SU-DHL-6 (cell line): ENCODE data around the gene CUX1.
A peak's percentile ranks its signal among the peaks of the same experiment; 100 is the strongest.

ENCODE experiments used
- H2AFZ ChIP-seq: fragments of 200-600 bp; sonication (generic); 2 replicates; pipeline ENCODE4 v1.6.1; 2014; ENCODE audit warnings: low read depth, mild to moderate bottlenecking, moderate library complexity, mixed read lengths, antibody characterized with exemption, low read length; ENCODE audit not compliant: severe bottlenecking
- H3F3A ChIP-seq: fragments of 200-600 bp; shearing (Covaris generic); 2 replicates; pipeline ENCODE4 v1.6.0; 2016; ENCODE audit warnings: antibody characterized with exemption, mild to moderate bottlenecking; ENCODE audit not compliant: insufficient read depth
- H3K27ac ChIP-seq: fragments of 200-600 bp; sonication (generic); 2 replicates; pipeline ENCODE4 v1.5.1; 2016; ENCODE audit warnings: low read depth, mild to moderate bottlenecking, low read length, moderate library complexity, mixed read lengths
- H3K27me3 ChIP-seq: fragments of 200-600 bp; sonication (generic), shearing (Covaris generic); 2 replicates; pipeline ENCODE4 v1.6.0; 2014; ENCODE audit warnings: mild to moderate bottlenecking, low read length
- H3K36me3 ChIP-seq: fragments of 200-600 bp; sonication (generic); 2 replicates; pipeline ENCODE4 v1.6.1; 2014; ENCODE audit warnings: mild to moderate bottlenecking, low read length, mixed read lengths
- H3K4me2 ChIP-seq: fragments of 300-600, 200-600 bp; shearing (Covaris generic), sonication (generic); 2 replicates; pipeline ENCODE4 v1.6.0; 2014; ENCODE audit warnings: low read length, low read depth, mild to moderate bottlenecking; ENCODE audit not compliant: poor library complexity, severe bottlenecking
- H3K4me3 ChIP-seq: fragments of 200-600 bp; sonication (generic); 2 replicates; pipeline ENCODE4 v1.5.1; 2014; ENCODE audit warnings: antibody characterized with exemption, low read length, mild to moderate bottlenecking, mixed read lengths; ENCODE audit not compliant: insufficient read depth, poor library complexity, severe bottlenecking
- H3K79me2 ChIP-seq: fragments of 200-600 bp; sonication (generic); 2 replicates; pipeline ENCODE4 v1.6.1; 2014; ENCODE audit warnings: mild to moderate bottlenecking, low read length, moderate library complexity; ENCODE audit not compliant: insufficient read depth
- H3K9ac ChIP-seq: fragments of 200-600 bp; sonication (generic); 2 replicates; pipeline ENCODE4 v1.7.0; 2014; ENCODE audit warnings: mild to moderate bottlenecking, low read length
- H3K9me2 ChIP-seq: fragments of 200-600 bp; sonication (generic); replicated peaks from 2 replicates; pipeline ENCODE4 v1.6.1; 2014; ENCODE audit warnings: low read length; ENCODE audit not compliant: insufficient read depth
- H3K9me3 ChIP-seq: fragments of 200-600 bp; sonication (generic); 2 replicates; pipeline ENCODE4 v1.6.1; 2014; ENCODE audit warnings: low read length, mixed read lengths; ENCODE audit not compliant: insufficient read depth
- H4K20me1 ChIP-seq: fragments of 200-600 bp; sonication (generic); 2 replicates; pipeline ENCODE4 v1.6.1; 2014; ENCODE audit warnings: low read depth, mild to moderate bottlenecking, antibody characterized with exemption, low read length, moderate library complexity, mixed read lengths
- CTCF ChIP-seq: fragments of 200-600 bp; sonication (generic); IDR thresholded peaks from one replicate; pipeline ENCODE4 v1.5.1; 2017; ENCODE audit warnings: antibody characterized with exemption, mild to moderate bottlenecking, low read length, moderate library complexity; ENCODE audit not compliant: insufficient read depth, poor library complexity, severe bottlenecking
- EZH2phosphoT487 ChIP-seq: fragments of 200-600 bp; sonication (generic), shearing (Covaris generic); conservative IDR thresholded peaks from 2 replicates; pipeline ENCODE4 v1.6.1; 2018; ENCODE audit warnings: mild to moderate bottlenecking, antibody characterized with exemption, low read length, moderate library complexity, mixed read lengths

CUX1 gene

GRCh38 chr7:102287111-102287980 lies 469.9 kb downstream of the CUX1 start:
- Histone ChIP-seq H2AFZ (no peak overlapping the region), H3K79me2 (peaks cover 43% of the 10 kb centered on the region)
- no peak for TF ChIP-seq CTCF
- TF ChIP-seq EZH2phosphoT487 = no peak

GRCh38 chr7:102287981-102288278 lies 470.5 kb downstream of the CUX1 start:
- H3F3A ChIP-seq = peaks cover 58% of the 10 kb centered on the region
- H3K27me3 ChIP-seq = no peaks in the 10 kb centered on the region
- H3K27ac ChIP-seq = peak overlapping the region; percentile 93
- H3K79me2 ChIP-seq = peaks cover 48% of the 10 kb centered on the region
- peak overlapping the region; percentile 71 for H3K4me3 ChIP-seq
- peak overlapping the region; percentile 80 for H3K9ac ChIP-seq
- H3K4me2 ChIP-seq = peak overlapping the region; percentile 88
- H3K9me2 ChIP-seq = no peaks in the 10 kb centered on the region
- H4K20me1 ChIP-seq = no peaks in the 10 kb centered on the region
- TF ChIP-seq CTCF (no peak), EZH2phosphoT487 (no peak)
- no peak overlapping the region for H2AFZ ChIP-seq
- H3K36me3 ChIP-seq = no peaks in the 10 kb centered on the region
- H3K9me3 ChIP-seq = no peaks in the 10 kb centered on the region

More at GRCh38 chr7:102287111-102287980, 469.9 kb downstream of the CUX1 start:
- Histone ChIP-seq H3K27me3 (no peaks in the 10 kb centered on the region), H3K4me2 (peak overlapping the region; percentile 88), H3K9ac (peak overlapping the region; percentile 80), H3K9me2 (no peaks in the 10 kb centered on the region), H3K9me3 (no peaks in the 10 kb centered on the region), H3K27ac (peak overlapping the region; percentile 93), H3K4me3 (peak overlapping the region; percentile 71), H3K36me3 (no peaks in the 10 kb centered on the region), H4K20me1 (no peaks in the 10 kb centered on the region), H3F3A (peaks cover 53% of the 10 kb centered on the region)

- H3K4me2 ChIP-seq = peak overlapping the region; percentile 88
- H3K9me2 ChIP-seq = no peaks in the 10 kb centered on the region
- H3K9ac ChIP-seq = peak overlapping the region; percentile 80
- H3K27me3 ChIP-seq = no peaks in the 10 kb centered on the region
- no peak for TF ChIP-seq EZH2phosphoT487
- TF ChIP-seq CTCF = peak; percentile 70
- peak overlapping the region; percentile 71 for H3K4me3 ChIP-seq
- no peaks in the 10 kb centered on the region for H4K20me1 ChIP-seq
- peak overlapping the region; percentile 93 for H3K27ac ChIP-seq
- H3K79me2 ChIP-seq = peaks cover 53% of the 10 kb centered on the region
- peaks cover 59% of the 10 kb centered on the region for H3F3A ChIP-seq
- no peak overlapping the region for H2AFZ ChIP-seq
- no peaks in the 10 kb centered on the region for H3K36me3 ChIP-seq
- H3K9me3 ChIP-seq = no peaks in the 10 kb centered on the region
These were observed 471.0 kb downstream of the CUX1 start for GRCh38 chr7:102288285-102288930.
